Activated naive CD4-positive, alpha-beta T cell treated with anti-CD3 and anti-CD28 coated beads, Interleukin-2, amount 50 U/mL, for 16 hours (primary cell): ENCODE results near the gene NMD3.
"Not testable (repeated sequence)": the region's sequence is repeated elsewhere in the genome, so short reads cannot be mapped to it uniquely, and the experiment has no call there.

ENCODE experiments used
- DNase-seq: peaks from one replicate; pipeline ENCODE4 v3.0.0-alpha.2; 2020

Gene NMD3

DNA sequence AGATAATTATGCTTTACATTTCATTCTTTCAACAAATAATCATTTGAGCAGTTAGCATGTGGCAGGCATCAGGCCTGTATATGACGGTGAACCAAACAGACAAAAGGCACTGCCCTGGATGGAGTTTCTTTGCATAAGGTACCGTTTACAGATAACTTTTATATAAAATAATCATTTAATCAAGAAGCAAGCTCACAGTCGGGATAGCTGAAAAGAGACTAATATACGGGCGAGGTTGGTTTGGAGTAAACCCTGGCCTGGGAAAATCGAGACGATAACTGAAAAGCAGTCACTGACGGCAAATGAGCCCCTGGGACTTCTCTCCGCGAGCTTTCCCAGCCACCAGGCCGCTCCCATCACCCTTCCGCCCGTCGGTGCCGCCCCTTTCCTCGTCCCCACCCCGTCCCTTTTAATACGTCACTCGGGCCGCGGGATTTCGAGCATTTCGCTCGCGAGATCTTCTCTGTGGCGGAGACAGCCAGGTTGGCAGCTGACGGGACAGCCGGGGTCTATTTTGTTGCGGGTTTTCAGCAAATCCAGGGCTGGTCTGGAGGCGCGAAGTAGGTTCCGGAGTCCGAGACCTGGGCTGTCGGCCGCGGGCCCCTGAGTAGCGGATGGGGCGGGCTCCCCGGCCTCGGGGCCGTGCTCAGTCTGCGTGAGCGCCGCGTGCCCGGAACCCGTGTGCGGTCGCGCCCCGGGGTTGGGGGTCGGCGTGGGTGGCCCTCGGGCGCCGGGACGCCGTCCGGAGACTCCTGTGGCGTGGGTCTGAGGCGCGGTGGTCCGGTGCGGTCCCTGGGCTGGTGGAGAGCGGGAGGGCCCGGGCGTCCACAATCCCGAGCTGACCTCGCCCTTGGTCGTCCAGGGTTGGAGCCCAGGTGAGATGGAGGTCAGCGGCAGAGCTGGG, at the start of gene NMD3:
NMD3 (plus strand) TSS at position 462 of the 904 bp plus-strand sequence. CDS start 703 bp downstream, outside the sequence.
- DNase-seq: peak; percentile 92

DNA sequence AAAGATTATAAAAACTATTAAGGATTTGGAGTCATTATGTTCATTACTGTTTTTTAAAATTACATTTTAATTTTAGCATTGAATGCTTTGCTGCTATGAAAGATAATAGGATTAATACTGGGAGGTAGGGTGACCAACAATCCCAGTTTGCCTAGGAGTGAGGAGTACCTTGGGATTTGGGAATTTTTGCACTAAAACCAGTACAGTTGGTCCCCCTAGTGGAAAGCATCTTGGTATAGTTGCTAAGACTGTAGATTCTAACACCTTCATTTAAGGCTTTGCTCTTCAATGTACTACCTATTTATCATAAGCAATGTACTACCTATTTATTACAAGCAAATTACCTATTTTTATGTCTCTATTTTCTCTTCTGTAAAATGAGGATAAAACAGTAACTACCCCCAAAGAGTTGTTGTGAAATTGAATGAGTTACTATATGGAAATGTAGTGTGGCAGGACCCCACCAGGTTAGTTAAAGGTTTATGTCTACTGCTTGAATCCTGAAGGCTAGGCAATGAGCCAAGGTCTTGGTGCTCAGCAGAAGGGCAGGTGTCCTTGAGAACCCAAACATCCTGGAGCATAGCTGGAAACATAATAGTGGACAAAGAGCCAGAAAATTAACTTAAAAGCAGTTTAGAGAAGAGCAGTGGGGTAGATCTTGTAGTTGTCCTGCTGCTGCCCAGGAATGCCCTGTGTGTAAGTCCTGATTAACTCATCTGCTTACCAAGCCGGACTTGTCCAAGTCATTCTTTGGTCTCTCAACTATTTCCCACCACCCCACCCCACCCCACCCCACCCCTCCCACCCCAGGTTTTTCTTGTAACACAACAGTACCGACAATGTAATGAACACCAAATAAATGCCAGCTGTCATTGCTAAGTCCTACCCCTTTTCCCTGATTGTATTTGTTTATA, 49.2 kb upstream of the NMD3 start:
- no peak for DNase-seq

DNA sequence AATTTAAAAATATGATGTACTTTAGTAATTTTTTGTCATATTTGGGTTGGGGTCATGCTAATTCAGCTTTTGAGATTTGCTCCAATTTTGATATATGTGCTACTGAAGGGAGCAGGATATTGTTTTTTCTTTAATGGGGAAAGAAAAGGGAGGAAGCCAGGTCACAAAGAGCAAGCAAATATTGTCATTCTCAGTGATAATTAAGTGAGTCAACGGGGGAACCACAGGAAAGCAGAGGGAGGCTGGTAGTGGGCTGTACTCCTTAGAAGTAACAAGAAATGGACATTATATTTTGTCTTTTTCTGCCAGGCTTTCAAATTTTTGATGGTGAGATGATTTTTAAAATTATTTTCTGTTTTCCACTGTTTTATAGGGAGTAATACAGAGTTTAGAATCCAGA, 45.6 kb upstream of the NMD3 start:
- DNase-seq: no peak

DNA sequence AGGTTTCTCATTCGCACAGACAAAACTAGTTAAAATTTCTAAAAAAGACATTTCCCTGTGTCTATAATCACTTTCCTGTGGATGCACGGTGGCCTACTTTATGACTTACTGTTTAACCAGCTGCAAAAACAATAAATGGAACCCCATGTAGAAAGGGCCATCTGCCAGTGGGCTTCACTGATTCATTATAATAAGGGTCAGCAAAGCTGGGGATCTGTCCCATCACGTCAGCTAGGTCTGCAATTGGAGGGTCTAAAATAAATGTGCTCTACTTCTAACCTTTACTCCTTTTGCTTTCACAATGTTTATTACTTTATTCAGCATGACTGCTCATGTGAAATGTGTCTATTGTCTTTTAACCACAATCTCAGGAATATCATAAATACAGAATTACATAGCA, 43.1 kb upstream of the NMD3 start:
- no peak for DNase-seq

DNA sequence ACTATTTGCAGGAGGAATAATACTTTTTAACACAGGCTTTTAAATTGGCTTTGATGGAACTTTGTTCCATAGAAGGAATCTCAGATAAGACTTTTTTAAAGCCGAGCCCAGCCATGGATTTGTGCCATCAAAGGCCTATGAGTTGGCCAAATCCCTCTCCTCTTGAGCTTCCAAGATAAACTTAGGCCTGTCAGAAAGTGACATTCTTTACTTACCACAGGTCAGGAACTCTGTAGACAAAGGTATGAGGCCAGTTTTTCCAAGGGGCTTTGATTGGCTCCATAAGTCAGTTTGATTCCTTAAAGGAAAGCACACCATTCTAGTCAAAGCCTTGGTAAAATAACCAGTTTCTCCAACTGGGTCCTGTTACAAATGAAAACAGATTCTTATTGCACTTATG, 39.7 kb upstream of the NMD3 start:
- DNase-seq: not testable (repeated sequence)

DNA sequence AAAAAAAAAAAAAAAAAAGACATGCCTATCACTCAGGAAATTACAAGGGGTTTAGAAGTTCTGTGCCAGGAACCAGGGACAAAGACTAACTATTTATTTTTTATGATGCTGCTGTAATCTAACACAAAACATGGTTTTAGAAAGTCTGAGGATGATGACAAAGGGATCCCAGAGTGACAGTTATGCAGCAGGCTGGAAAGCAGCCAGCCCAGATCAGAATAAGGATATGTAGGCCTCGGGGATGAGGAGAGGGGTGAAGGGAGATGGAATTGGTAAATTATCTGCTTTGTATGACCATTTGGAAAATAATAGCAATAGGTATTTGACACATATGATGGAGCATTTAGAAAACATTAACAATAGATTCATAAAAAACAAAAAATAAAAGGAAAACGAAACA, 34.1 kb upstream of the NMD3 start:
- no peak for DNase-seq

DNA sequence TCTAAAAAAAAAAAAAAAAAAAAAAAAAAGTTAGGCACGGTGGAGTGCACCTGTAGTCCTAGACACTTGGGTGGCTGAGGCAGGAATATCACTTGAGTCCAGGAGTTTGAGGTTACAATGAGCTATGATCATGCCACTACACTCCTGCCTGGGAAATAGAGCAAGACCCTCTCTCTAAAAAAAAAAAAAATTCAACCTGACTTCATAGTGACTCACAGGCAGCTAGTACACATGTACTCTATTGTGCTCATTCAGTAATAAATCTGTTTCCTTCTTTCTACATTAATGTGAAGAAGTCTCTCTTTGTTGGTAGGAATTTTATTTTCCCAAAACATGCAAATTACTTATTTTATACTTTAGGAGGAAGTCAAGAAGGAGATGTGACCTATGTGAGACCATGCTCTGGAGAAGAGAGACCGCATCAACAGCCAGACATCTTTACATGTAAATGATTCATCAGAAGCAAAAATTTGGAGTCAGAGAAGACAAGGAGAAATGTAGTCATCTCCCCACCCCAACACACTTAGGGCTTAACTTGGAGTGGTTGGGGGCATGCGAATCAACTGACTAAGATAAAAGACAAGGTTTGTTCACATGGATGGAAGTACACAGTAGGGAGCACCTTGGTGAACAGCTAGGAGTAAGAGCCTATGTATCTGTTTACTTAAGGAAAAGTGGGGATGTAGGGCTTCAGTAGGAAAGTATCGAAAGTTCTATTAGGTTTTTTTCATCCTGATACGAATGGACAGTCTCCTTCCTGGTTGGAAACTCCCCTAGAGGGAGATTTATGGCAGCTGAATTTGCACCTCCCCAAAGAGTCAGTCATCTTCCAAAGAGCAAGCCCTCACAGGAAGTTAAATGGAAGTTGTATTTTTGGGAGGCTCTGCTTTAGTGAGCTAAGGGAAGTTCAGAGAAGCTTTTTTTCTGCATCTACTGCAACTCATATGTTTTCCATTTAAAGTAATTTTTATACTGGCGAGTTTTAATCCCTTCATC, 23.0 kb upstream of the NMD3 start:
- no peak for DNase-seq

DNA sequence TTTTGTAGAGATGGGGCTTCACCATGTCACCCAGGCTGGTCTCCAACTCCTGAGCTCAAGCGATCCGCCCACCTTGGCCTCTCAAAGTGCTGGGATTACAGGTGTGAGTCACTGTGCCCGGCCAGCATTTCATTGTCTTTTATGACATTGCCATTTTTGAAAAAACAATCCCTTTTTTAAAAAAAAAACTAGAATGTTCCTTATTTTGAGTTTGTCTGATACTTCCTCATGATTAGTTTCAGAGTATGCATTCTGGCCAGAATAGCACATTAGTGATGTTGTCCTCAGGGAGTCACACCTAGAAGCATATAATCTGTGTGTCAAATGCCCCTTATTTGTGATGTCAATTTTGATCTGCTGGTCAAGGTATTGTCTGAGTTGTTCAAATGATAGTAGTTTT, 21.2 kb upstream of the NMD3 start:
- no peak for DNase-seq

DNA sequence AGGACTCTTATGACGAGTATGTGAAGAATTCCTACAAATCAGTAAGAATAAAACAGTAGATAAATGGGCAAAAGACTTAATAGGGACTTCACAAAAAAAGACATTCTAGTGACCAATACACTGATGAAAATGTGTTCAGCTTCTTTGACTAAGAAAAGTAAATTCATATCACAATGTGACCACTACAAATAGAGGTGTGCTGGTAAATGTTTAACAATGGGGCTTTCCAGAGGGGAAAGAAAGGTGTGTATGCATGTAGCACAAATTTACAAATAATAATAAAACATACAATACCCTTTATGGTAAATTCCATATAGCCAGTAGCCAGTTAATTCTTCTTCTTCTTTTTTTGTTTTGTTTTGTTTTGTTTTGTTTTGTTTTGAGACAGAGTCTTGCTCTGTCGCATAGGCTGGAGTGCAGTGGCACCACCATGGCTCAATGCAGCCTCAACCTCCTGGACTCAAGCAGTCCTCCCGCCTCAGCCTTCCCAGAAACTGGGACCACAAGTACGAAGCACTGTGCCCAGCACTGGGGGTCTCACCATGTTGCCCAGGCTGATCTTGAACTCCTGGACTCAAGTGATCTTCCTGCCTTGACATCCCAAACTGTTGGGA, 17.5 kb upstream of the NMD3 start:
- no peak for DNase-seq

DNA sequence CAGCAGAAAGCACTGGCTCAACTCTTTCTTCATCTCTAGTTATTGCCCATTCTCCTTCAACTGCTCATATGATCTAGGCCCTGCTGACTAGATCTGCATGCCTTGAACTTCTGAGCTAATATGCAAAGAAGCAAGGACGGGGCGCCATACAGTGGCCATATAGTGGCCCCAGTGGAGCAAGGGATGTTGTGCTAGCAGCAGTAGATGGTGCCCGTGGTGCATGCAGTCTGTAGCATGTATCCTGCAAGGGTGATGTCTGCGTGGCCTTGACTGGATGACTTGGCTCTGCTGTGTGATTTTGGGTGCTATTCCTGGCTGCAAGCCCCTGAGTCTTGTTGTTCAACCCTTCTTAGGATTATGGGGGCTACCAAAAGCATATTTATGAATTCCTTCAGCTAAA, 12.2 kb upstream of the NMD3 start:
- no peak for DNase-seq

DNA sequence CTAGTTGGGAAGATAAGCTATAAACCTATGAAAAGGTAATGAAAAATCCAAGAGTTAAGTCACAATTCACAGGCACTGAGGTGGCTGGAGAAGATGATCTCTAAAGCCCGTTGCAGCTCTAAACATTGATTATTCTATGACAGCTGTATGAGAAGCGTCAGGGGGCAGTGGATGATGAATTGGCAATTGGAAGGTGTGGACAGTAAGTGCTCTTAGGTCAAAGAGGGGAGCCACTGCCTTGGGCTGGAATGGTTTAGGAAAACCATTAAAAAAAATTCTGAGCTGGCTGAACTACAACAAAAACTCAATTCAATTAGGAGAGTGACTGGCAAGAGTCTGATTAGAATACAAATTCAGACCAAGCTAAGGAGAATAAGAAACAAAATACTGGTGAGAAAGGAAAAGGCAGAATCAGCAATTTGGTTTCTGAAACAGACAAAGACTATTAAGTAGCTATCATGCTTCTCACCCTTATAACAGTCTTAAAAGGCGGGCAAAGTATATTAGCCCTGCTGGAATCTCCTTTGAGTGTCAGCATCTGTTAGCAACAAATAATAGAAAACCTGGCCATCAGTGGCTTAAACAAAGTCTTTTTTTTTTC, 8.8 kb upstream of the NMD3 start:
- no peak for DNase-seq

DNA sequence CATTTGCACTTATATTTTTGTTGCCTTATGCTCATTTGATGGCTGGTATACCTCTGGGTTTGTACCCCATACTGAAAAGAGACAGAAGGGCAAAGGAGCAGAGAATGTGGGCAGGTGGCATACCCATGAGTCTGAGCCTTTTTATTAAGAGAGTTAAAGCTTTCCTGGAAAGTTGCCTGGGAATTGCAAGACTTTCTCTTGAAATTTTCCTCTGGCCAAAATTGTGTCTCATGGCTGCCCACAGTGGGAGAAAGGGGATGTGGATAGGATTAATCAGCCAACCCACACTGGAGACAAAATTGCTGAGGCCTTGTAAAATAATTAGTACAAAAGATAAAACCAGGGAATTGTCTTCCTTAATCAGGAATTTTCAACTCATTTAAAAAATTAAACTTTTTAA, 8.2 kb upstream of the NMD3 start:
- no peak for DNase-seq

DNA sequence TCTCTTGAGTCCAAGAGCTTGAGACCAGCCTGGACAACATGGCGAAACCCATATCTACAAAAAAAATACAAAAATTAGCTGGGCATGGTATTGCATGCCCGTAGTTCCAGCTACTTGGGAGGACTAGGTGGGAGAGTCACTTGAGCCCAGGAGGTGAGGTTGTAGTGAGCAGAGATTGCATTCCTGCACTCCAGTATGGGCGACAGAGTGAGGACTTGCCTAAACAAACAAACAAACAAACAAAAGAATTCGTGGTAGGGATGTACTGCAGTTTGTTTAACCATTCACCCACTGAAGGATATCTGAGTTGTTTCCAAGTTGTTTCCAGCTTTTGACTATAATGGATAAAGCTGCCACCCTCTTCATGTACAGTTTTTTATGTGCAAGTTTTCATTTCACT, 7.5 kb upstream of the NMD3 start:
- DNase-seq: no peak

DNA sequence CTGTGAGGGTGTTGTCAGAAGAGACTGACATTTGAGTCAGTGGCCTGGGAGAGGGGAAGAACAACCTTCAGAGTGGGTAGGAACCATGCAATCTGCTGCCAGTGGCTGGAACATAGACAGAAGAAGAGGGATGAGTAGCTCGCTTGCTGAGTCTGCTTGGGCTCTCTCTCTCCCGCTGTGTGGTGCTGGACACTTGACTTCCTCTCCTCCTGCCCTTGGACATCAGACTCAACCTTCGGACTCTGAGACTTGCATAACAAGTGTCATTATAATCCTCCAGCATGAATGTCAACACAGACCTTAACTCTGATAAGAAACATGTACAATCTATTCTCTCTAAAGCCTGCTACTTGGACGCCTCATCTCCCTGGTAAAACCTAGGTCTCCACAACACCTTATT, 5.9 kb upstream of the NMD3 start:
- no peak for DNase-seq

DNA sequence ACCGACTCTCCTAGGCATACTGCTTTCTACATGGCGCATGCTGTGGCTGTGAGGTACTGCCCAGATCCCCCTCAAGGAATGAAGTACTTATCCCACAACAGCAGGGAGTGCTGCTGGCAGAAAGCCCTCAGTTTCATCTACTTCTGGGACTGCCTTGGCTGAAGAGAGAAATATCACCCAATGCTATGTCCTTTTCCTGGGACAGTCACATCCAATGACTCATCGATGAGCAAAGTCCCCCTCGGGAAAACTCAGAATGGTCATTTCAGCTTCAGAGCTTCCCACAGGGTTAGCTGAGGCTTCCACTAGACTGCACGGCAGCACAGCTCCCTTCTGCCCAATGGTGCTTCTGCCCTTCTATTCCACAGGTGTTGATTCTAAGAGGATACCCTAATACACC, 3.6 kb upstream of the NMD3 start:
- DNase-seq: no peak

DNA sequence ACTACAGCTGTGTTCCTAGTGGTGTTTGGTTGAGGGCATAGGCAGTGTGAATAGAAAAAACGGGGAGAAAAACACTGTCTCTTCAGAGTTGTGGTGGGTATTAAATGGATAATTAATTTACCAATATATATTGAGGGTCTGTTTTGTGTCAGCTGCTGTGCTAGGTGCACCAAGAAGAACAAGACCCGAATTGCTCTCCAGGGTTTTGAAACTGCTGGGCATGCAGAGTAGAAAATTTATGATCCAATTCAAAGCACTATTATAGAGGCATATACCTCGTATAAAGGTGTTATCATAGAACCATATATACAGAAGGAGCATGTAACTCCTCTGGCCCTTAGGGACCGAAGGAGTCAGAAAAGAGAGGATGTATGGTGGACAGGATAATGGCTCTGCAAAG, 1.6 kb upstream of the NMD3 start:
- DNase-seq: no peak

DNA sequence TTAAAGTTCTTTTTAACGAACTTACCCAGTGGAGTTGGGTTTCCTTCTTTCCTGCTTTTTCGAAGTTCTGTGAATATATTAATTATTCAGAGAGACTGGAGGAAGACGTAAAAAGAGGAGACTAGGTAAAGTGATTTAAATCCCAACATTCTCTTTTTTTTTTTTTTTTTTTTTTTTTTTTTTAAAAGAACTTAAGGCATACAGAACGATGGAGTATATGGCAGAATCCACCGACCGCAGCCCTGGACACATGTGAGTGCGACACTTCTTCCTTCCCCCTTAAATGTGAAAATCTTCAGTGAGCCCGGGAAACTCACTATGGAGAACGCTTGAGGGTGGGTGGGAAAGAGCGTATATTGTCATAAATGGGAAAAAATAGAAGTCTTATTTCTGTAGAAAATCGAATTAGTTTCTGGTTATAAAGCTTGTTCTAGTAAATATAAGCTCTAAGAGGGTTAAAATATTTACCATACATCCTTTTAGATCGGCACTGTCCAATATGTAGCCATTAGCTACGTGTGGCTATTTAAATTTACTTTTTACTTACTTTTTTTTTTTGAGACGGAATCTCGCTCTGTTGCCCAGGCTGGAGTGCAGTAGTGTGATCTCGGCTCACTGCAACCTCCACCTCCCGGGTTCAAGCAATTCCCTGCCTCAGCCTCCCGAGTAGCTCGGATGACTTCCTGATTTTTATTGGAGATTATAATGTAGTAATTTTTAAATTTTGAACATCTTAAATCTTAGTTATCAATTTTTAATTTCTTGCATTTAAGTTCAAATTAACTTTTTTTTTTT, 892 bp downstream of the NMD3 start:
- DNase-seq: no peak

DNA sequence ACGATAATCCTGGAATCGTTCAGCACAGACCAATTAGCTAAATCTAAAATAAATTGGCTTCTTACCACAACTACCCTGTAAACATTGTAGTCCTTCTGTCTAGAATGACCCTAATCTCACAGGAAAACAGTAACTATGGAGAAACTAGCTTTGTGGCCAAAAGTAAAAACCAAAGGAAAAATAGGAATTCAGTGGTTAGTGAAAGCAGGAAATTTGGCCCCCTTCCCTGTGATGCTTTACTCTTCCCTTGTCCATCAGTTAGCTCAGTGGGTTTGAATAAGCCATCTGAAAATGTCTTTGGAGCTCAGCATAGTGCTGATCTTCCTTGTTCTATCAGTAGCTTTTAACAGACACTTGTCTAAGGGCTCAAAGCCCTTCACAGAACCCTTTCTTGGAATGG, 1.6 kb downstream of the NMD3 start:
- DNase-seq: no peak

DNA sequence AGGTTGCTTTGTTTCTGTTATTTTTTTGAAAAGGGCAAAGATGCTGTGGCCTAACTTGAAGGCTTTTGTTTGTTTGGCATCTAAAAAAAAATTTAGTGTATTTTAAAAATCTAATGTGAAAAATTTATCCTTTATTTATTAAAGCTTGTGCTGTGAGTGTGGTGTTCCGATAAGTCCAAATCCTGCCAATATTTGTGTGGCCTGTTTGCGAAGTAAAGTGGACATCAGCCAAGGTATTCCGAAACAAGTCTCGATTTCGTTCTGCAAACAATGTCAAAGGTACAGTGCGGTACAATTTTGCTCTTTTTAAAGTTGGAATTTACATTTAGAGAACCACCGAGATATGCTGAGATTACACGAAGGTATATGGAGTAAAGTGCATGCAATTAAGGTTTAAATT, 3.7 kb downstream of the NMD3 start:
- DNase-seq: no peak

DNA sequence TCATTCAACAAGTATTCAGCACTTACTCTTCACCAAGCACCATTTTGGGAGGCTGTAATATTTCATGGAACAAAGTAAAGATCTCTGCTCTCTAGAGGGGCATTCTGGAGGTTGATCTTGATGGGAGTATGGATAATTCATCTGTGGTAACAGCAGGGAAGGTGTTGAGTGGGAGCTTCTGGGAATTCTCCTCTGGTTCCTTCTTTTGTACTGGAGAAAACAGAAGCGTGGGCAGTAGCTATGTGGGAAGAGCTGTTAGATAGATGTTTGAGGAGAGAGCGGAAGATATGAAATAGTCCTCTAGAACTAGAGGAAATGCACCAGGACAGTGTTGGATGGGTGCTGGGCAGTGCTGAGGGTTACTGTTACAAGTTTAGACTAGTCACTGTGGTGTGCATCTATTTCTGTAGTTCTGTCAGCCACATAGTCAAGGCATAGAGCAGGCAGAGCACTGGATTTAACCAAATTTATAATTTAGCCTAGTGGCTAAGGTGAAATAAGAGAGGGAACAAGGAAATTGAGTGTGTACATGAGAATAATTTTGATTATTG, 9.6 kb downstream of the NMD3 start:
- DNase-seq: no peak

DNA sequence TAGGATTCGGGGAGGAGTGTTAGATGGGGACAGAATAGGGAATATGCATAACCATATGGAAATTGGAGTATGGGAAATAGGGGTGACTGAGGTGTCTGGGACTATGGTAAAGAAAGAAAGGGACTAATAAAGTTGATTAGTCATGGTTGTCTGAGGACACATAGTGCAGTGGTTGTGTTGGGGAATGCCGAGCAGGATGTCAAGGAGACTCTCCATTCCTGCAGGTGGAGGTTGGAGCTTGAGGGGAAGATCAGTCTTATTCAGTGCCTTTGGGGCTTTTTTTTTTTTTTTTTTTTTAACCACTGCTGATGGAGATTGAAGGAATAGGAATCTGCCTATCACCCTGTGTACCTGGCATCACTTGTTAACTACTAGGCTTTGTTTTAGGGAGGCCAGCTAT, 10.8 kb downstream of the NMD3 start:
- no peak for DNase-seq
